K562 (cell line): Measurements from ENCODE around the gene CNOT10.
"Not testable (repeated sequence)": the region's sequence is repeated elsewhere in the genome, so short reads cannot be mapped to it uniquely, and the experiment has no call there.

Experiments
- CTCF ChIP-seq, 3 experiments: IDR thresholded peaks in 2 of 3; conservative IDR thresholded peaks in 1 of 3; 2 replicates each; pipeline ENCODE4 v1.5.1; 2011 to 2012; ENCODE audit warnings: low read length in 3 of 3, mild to moderate bottlenecking in 3 of 3, control low read depth in 2 of 3, improper control_type of control experiment in 1 of 3, inconsistent platforms in 1 of 3, low read depth in 1 of 3, mixed read lengths in 1 of 3, moderate library complexity in 1 of 3; ENCODE audit not compliant: insufficient read depth in 2 of 3
- ELK1 ChIP-seq: sonication (generic); formaldehyde crosslinking; IDR thresholded peaks from 2 replicates; pipeline ENCODE4 v1.8.1; 2022; ENCODE audit warnings: missing genetic modification reagents
- EP300 ChIP-seq: IDR thresholded peaks from 2 replicates; pipeline ENCODE4 v1.6.1; 2012; ENCODE audit warnings: low read length, improper control_type of control experiment
- ETS1 ChIP-seq: conservative IDR thresholded peaks from 2 replicates; pipeline ENCODE4 v1.6.1; 2011; ENCODE audit warnings: low read depth, mild to moderate bottlenecking, low read length; ENCODE audit not compliant: control insufficient read depth
- HOXB6 ChIP-seq: fragments of 250-450 bp; sonication (Bioruptor Pico); IDR thresholded peaks from 2 replicates; pipeline ENCODE4 v1.5.1; 2022; ENCODE audit warnings: mild to moderate bottlenecking, borderline replicate concordance
- MEF2D ChIP-seq: conservative IDR thresholded peaks from 2 replicates; pipeline ENCODE4 v1.6.1; 2016; ENCODE audit warnings: low read depth, missing genetic modification characterization, missing compliant biosample characterization
- NCOR1 ChIP-seq: fragments of 450-650 bp; IDR thresholded peaks from 2 replicates; pipeline ENCODE4 v1.6.1; 2016; ENCODE audit warnings: mild to moderate bottlenecking, moderate library complexity
- PRMT5 ChIP-seq: sonication (generic); formaldehyde crosslinking; IDR thresholded peaks from 2 replicates; pipeline ENCODE4 v1.5.0; 2020; ENCODE audit warnings: missing genetic modification reagents
- RCOR1 ChIP-seq, 2 experiments: IDR thresholded peaks; 2 replicates each; pipeline ENCODE4 v1.6.1; 2012; ENCODE audit warnings: low read depth in 2 of 2, low read length in 2 of 2, borderline replicate concordance in 1 of 2, improper control_type of control experiment in 1 of 2
- RFX1 ChIP-seq: fragments of 450-650 bp; IDR thresholded peaks from 2 replicates; pipeline ENCODE4 v1.6.1; 2016; ENCODE audit warnings: mild to moderate bottlenecking, moderate library complexity
- SIX5 ChIP-seq, 2 experiments: IDR thresholded peaks; 2 replicates each; pipeline ENCODE4 v1.6.1; 2011; ENCODE audit warnings: low read length in 2 of 2, borderline replicate concordance in 1 of 2, low read depth in 1 of 2, mild to moderate bottlenecking in 1 of 2, moderate library complexity in 1 of 2; ENCODE audit not compliant: insufficient read depth in 1 of 2
- ZNF41 ChIP-seq: fragments of 250-450 bp; sonication (Bioruptor Pico); conservative IDR thresholded peaks from 2 replicates; pipeline ENCODE4 v1.4.0; 2020; ENCODE audit warnings: mild to moderate bottlenecking

- TF ChIP-seq MEF2D (tag); PRMT5 (CRISPR knock-in tag); RFX1; EP300; ZNF41; SIX5 (IDR thresholded peaks at IDR 0.05; ENCODE audit: borderline replicate concordance in 1 of 2, insufficient read depth in 1 of 2, low read depth in 1 of 2, low read length in 2 of 2); ELK1 (CRISPR knock-in tag); HOXB6; ETS1: not testable (repeated sequence)
- peak in 2 of 3 experiments; percentile 49 to 76; a peak in 4 of 6 replicates for TF ChIP-seq CTCF (IDR thresholded peaks at IDR 0.05 in 2 of 3, conservative IDR thresholded peaks at IDR 0.05 in 1 of 3; ENCODE audit: insufficient read depth in 2 of 3, low read depth in 1 of 3, low read length in 3 of 3)
- TF ChIP-seq RCOR1 (IDR thresholded peaks at IDR 0.05; ENCODE audit: borderline replicate concordance in 1 of 2, low read depth in 2 of 2, low read length in 2 of 2) = peak in 1 of 2 experiments; percentile 64; a peak in 1 of 4 replicates
- peak; percentile 67 for TF ChIP-seq NCOR1
Observed at GRCh38 chr3:32664630-32665075, 20.3 kb upstream of the CNOT10 start.
